DOHH2 (cell line): ENCODE results near the gene SMIM12.
"Not testable (repeated sequence)": the region's sequence is repeated elsewhere in the genome, so short reads cannot be mapped to it uniquely, and the experiment has no call there.

Experiments used
- H3F3A ChIP-seq: fragments of 200-600 bp; sonication (generic), shearing (Covaris generic); 2 replicates; pipeline ENCODE4 v1.6.0; 2016; ENCODE audit warnings: antibody characterized with exemption, mild to moderate bottlenecking; ENCODE audit not compliant: control insufficient read depth, insufficient read depth
- H3K27ac ChIP-seq: fragments of 200-600 bp; sonication (generic); 2 replicates; pipeline ENCODE4 v1.5.1; 2014; ENCODE audit warnings: low read depth, mild to moderate bottlenecking, low read length, moderate library complexity
- H3K27me3 ChIP-seq: fragments of 200-600 bp; sonication (generic); 2 replicates; pipeline ENCODE4 v1.6.1; 2014; ENCODE audit warnings: mild to moderate bottlenecking, low read length, mixed read lengths; ENCODE audit not compliant: control insufficient read depth
- H3K36me3 ChIP-seq: fragments of 200-600 bp; sonication (generic); 2 replicates; pipeline ENCODE4 v1.6.1; 2014; ENCODE audit warnings: mild to moderate bottlenecking, low read length, moderate library complexity, mixed read lengths; ENCODE audit not compliant: control insufficient read depth
- H3K4me1 ChIP-seq: fragments of 200-600 bp; sonication (generic); 2 replicates; pipeline ENCODE4 v1.6.1; 2014; ENCODE audit warnings: mild to moderate bottlenecking, low read length, mixed read lengths; ENCODE audit not compliant: control insufficient read depth
- H3K4me2 ChIP-seq: fragments of 200-600 bp; sonication (generic); 2 replicates; pipeline ENCODE4 v1.6.0; 2014; ENCODE audit warnings: mild to moderate bottlenecking, low read length, moderate library complexity
- H3K4me3 ChIP-seq: fragments of 200-600 bp; sonication (generic); 2 replicates; pipeline ENCODE4 v1.5.1; 2014; ENCODE audit warnings: mild to moderate bottlenecking, low read length, mixed read lengths
- H3K79me2 ChIP-seq: fragments of 200-600 bp; sonication (generic); 2 replicates; pipeline ENCODE4 v1.6.1; 2014; ENCODE audit warnings: mild to moderate bottlenecking, low read length, mixed read lengths; ENCODE audit not compliant: control insufficient read depth
- H3K9me2 ChIP-seq: fragments of 200-600 bp; sonication (generic); replicated peaks from 2 replicates; pipeline ENCODE4 v1.6.1; 2014; ENCODE audit warnings: mild to moderate bottlenecking, low read length, mixed read lengths; ENCODE audit not compliant: control insufficient read depth
- H3K9me3 ChIP-seq: fragments of 200-600 bp; sonication (generic); 2 replicates; pipeline ENCODE4 v1.6.1; 2014; ENCODE audit warnings: antibody characterized with exemption, low read length, mixed read lengths; ENCODE audit not compliant: control insufficient read depth, insufficient read depth
- H4K20me1 ChIP-seq: fragments of 200-600 bp; sonication (generic); 2 replicates; pipeline ENCODE4 v1.6.0; 2014; ENCODE audit warnings: low read depth, mild to moderate bottlenecking, antibody characterized with exemption, low read length, moderate library complexity; ENCODE audit not compliant: control insufficient read depth, insufficient read depth
- CTCF ChIP-seq: fragments of 200-600 bp; sonication (generic); IDR thresholded peaks from one replicate; pipeline ENCODE4 v1.5.1; 2014; ENCODE audit warnings: antibody characterized with exemption, mild to moderate bottlenecking, low read depth, low read length; ENCODE audit not compliant: poor library complexity, severe bottlenecking
- EZH2phosphoT487 ChIP-seq: fragments of 200-600 bp; sonication (generic); IDR thresholded peaks from 2 replicates; pipeline ENCODE4 v1.6.1; 2017; ENCODE audit warnings: borderline replicate concordance, mild to moderate bottlenecking, antibody characterized with exemption, low read length, moderate library complexity, mixed read lengths

The SMIM12 gene

GRCh38 chr1:34816778-34817177, 42.8 kb downstream of the SMIM12 start:
- no peak for TF ChIP-seq EZH2phosphoT487
- TF ChIP-seq CTCF: no peak
- Histone ChIP-seq H3K9me2 (no peaks in the 10 kb centered on the region), H3K36me3 (no peaks in the 10 kb centered on the region), H3K27ac (no peak overlapping the region), H3K27me3 (peaks cover 3% of the 10 kb centered on the region; the same call in 1 of the 2 replicates), H4K20me1 (no peaks in the 10 kb centered on the region), H3K4me2 (no peak overlapping the region), H3K9me3 (no peaks in the 10 kb centered on the region), H3K4me1 (no peaks in the 10 kb centered on the region), H3K79me2 (no peaks in the 10 kb centered on the region), H3K4me3 (no peak overlapping the region), H3F3A (no peaks in the 10 kb centered on the region)

- H3K27ac ChIP-seq: no peak overlapping the region
- H3K4me3 ChIP-seq: no peak overlapping the region
- no peaks in the 10 kb centered on the region for H3K9me2 ChIP-seq
- peaks cover 3% of the 10 kb centered on the region; the same call in 1 of the 2 replicates for H3K27me3 ChIP-seq
- H3K36me3 ChIP-seq: no peaks in the 10 kb centered on the region
- no peak overlapping the region for H3K4me2 ChIP-seq
- no peak for TF ChIP-seq CTCF
- no peak for TF ChIP-seq EZH2phosphoT487
- no peaks in the 10 kb centered on the region for H3K4me1 ChIP-seq
- H3K9me3 ChIP-seq: no peaks in the 10 kb centered on the region
- H4K20me1 ChIP-seq: no peaks in the 10 kb centered on the region
- H3F3A ChIP-seq: no peaks in the 10 kb centered on the region
- H3K79me2 ChIP-seq: no peaks in the 10 kb centered on the region
These were observed 43.2 kb downstream of the SMIM12 start for GRCh38 chr1:34816332-34816731.

DNA sequence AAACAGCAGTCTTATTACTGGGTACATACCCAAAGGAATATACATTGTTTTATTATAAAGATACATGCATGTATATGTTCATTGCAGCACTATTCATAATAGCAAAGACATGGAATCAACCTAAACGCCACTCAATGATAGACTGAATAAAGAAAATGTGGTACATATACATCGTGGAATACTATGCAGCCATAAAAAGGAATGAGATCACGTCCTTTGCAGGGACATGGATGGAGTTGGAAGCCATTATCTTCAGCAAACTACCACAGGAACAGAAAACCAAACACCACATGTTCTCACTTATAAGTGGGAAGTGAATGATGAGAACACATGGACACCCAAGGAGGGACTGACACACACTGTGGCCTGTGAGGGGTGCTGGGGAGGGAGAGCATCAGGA, 48.8 kb downstream of the SMIM12 start:
- H4K20me1 ChIP-seq, H3K79me2 ChIP-seq, H3K4me1 ChIP-seq, H3K36me3 ChIP-seq, H3K4me3 ChIP-seq, H3K27ac ChIP-seq, H3K27me3 ChIP-seq, H3F3A ChIP-seq, H3K9me3 ChIP-seq, H3K4me2 ChIP-seq, H3K9me2 ChIP-seq: not testable (repeated sequence)

- no peaks in the 10 kb centered on the region for H3K4me1 ChIP-seq
- H3F3A ChIP-seq: no peaks in the 10 kb centered on the region
- H3K4me3 ChIP-seq: no peak overlapping the region
- H3K36me3 ChIP-seq: no peaks in the 10 kb centered on the region
- H3K4me2 ChIP-seq: no peak overlapping the region
- no peaks in the 10 kb centered on the region for H3K79me2 ChIP-seq
- H4K20me1 ChIP-seq: no peaks in the 10 kb centered on the region
- H3K9me3 ChIP-seq: no peaks in the 10 kb centered on the region
- H3K27me3 ChIP-seq: no peaks in the 10 kb centered on the region
- TF ChIP-seq CTCF (no peak), EZH2phosphoT487 (no peak)
- no peaks in the 10 kb centered on the region for H3K9me2 ChIP-seq
- no peak overlapping the region for H3K27ac ChIP-seq
These were observed 51.3 kb downstream of the SMIM12 start for GRCh38 chr1:34808051-34808810.
